ENCODE data around the gene ST3GAL3. TPM values are rescaled to one million over a fixed set of nuclear protein-coding genes. Genes with fewer than 3 reads are reported as not detected.
"Not testable (repeated sequence)": the region's sequence is repeated elsewhere in the genome, so short reads cannot be mapped to it uniquely, and the experiment has no call there.

ST3GAL3 gene
- total RNA-seq, 1 donor from 2014 or later: 18.3 TPM

DNA sequence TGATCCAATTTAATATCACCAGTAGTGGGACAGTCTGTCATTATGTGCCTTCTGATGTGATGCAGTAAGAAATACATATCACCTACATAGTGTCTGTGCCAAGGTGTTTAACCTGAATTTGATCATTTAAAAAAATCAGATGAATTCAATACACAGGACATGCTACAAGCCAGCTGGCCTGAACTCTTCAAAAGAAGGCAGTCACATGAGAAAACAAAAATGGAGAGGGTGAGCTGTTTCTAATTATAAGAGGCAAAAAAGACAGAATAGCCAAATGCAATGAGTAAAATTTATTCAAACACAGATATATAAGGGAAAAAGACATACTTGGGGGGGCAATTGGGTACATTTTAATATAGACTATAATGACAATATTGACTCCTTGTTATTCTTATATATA, 66.5 kb downstream of the ST3GAL3 start:
- H3K4me3 ChIP-seq (ENCODE audit: low read depth, low read length): no peak overlapping the region
- TF ChIP-seq, protein P1, sequence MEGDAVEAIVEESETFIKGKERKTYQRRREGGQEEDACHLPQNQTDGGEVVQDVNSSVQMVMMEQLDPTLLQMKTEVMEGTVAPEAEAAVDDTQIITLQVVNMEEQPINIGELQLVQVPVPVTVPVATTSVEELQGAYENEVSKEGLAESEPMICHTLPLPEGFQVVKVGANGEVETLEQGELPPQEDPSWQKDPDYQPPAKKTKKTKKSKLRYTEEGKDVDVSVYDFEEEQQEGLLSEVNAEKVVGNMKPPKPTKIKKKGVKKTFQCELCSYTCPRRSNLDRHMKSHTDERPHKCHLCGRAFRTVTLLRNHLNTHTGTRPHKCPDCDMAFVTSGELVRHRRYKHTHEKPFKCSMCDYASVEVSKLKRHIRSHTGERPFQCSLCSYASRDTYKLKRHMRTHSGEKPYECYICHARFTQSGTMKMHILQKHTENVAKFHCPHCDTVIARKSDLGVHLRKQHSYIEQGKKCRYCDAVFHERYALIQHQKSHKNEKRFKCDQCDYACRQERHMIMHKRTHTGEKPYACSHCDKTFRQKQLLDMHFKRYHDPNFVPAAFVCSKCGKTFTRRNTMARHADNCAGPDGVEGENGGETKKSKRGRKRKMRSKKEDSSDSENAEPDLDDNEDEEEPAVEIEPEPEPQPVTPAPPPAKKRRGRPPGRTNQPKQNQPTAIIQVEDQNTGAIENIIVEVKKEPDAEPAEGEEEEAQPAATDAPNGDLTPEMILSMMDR (conservative IDR thresholded peaks at IDR 0.05; ENCODE audit: low read depth, low read length): no peak
- DNase-seq (ENCODE audit: low read depth): no peak

- H3K4me3 ChIP-seq (ENCODE audit: low read depth, low read length): no peak overlapping the region
- TF ChIP-seq, protein P1 (conservative IDR thresholded peaks at IDR 0.05; ENCODE audit: low read depth, low read length): no peak
- no peak for DNase-seq (ENCODE audit: low read depth)
Measured at GRCh38 chr1:43774359-43774758, 67.0 kb downstream of the ST3GAL3 start.

DNA sequence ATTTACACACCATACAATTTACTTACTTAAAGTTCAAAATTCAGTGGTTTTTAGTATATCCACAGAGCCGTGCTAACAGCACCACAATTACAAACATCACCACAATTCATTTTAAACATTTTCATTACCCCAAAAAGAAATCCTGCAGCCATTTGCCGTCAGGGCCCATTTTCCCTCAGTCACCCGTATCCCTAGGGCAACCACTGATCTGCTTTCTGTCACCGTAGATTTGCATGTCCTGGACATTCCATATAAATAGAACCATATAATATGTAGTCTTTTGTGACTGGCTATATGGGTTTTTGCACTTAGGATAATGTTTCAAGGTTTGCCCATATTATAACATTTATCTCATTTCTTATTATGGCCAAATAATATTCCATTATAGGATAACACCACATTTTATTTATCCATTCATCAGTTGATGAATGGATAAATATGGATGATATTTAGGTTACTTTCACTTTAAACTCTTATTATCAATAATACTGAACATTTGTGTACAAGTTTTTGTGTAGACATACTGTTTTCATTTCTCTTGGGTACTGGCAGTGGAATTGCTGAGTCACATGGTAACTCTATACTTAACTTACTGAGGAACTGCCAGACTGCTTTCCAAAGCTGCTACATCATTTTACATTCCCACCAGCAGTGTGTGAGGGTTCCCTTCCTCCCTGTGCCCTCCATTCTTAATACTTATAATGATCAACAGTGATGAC, 68.9 kb downstream of the ST3GAL3 start:
- no peak overlapping the region for H3K4me3 ChIP-seq (ENCODE audit: low read depth, low read length)
- DNase-seq (ENCODE audit: low read depth): no peak
- TF ChIP-seq, protein P1 (conservative IDR thresholded peaks at IDR 0.05; ENCODE audit: low read depth, low read length): no peak

- DNase-seq (ENCODE audit: low read depth); H3K4me3 ChIP-seq (ENCODE audit: low read depth, low read length): not testable (repeated sequence)
Measured at GRCh38 chr1:43777916-43778315, 70.6 kb downstream of the ST3GAL3 start.

DNA sequence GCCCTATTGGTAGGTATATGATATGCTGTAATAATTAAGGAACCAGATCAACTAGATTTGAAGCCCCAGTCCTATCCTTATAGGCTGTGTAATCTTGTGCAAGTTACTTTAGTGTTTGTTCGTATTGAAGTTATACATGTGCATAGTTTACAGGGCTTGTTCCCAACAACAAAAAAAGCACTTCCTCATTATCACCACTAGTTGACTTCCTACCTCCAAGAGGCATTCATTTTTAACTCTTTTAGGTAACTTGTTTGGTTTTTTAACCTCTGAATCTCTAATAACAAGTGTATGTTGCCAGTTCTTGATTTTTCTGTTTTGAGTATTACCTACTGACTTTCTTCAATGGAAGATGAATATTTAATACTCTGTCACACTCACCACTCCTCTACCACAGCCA, 71.9 kb downstream of the ST3GAL3 start:
- TF ChIP-seq, protein P1 (conservative IDR thresholded peaks at IDR 0.05; ENCODE audit: low read depth, low read length): no peak

GRCh38 chr1:43779805-43780403, 72.6 kb downstream of the ST3GAL3 start:
- H3K4me3 ChIP-seq (ENCODE audit: low read depth, low read length): no peak overlapping the region
- TF ChIP-seq, protein P1 (conservative IDR thresholded peaks at IDR 0.05; ENCODE audit: low read depth, low read length): no peak
- no peak for DNase-seq (ENCODE audit: low read depth)

More for the DNA sequence above, 71.9 kb downstream of the ST3GAL3 start:
- no peak for DNase-seq (ENCODE audit: low read depth)
- no peak overlapping the region for H3K4me3 ChIP-seq (ENCODE audit: low read depth, low read length)

- H3K4me3 ChIP-seq (ENCODE audit: low read depth, low read length): no peak overlapping the region
- no peak for DNase-seq (ENCODE audit: low read depth)
- TF ChIP-seq, protein P1 (conservative IDR thresholded peaks at IDR 0.05; ENCODE audit: low read depth, low read length): no peak
Measured at GRCh38 chr1:43781574-43781973, 74.2 kb downstream of the ST3GAL3 start.

Measured in epithelial cell of proximal tubule (primary cell).